Peyer's patch (tissue), 4 donors: ENCODE measurements around the gene CCDC157. TPM values are rescaled to one million over a fixed set of nuclear protein-coding genes. Genes with fewer than 3 reads are reported as not detected.

Experiments
- DNase-seq, 3 donors: peaks; one replicate each; pipeline ENCODE4 v3.0.0-alpha.2; 2017 to 2019
- H3K27ac ChIP-seq, 4 donors: fragments of 200-600 bp; sonication (generic); one replicate each; pipeline ENCODE4 v1.5.1; 2016 to 2019
- H3K27me3 ChIP-seq, 2 donors: fragments of 200-600 bp; sonication (generic); one replicate each; pipeline ENCODE4 v1.5.1; 2019
- H3K36me3 ChIP-seq, 3 donors: fragments of 200-600 bp; sonication (generic); one replicate each; pipeline ENCODE4 v1.5.1; 2016 to 2019
- H3K4me1 ChIP-seq, 4 donors: fragments of 200-600 bp; sonication (generic); one replicate each; pipeline ENCODE4 v1.5.1; 2016 to 2019
- H3K4me3 ChIP-seq, 4 donors: fragments of 200-600 bp; sonication (generic); 1 replicate in 3 of 4; 2 replicates in 1 of 4; pipeline ENCODE4 v1.5.1; 2016 to 2019; ENCODE audit warnings: mild to moderate bottlenecking in 1 of 4
- H3K9me3 ChIP-seq, 4 donors: fragments of 200-600 bp; sonication (generic); one replicate each; pipeline ENCODE4 v1.5.1; 2016 to 2019; ENCODE audit warnings: mild to moderate bottlenecking in 1 of 4
- CTCF ChIP-seq, 6 experiments: fragments of 450-650 bp in 4 of 6; fragments of 200-600 bp in 2 of 6; sonication (generic) in 1 of 6; IDR thresholded peaks; one replicate each; pipeline ENCODE4 v1.5.1; 2017 to 2019; ENCODE audit warnings: antibody characterized with exemption in 6 of 6, mild to moderate bottlenecking in 3 of 6, moderate library complexity in 1 of 6
- POLR2A ChIP-seq, 2 donors: fragments of 450-650 bp; IDR thresholded peaks; one replicate each; pipeline ENCODE4 v1.5.1; 2017; ENCODE audit warnings: antibody characterized with exemption in 2 of 2, mild to moderate bottlenecking in 2 of 2, moderate library complexity in 2 of 2
- total RNA-seq, 4 donors: library from RNA; depleted of rRNA; stranded (reverse); fragments of >200 nt; gene quantifications; one replicate each; pipeline ENCODE4 v1.1.0, GENCODE V29; 2016

The CCDC157 gene
- total RNA-seq, 4 donors from 2014 or later, result 3.5 to 8.8 (median 6.9) TPM

GRCh38 chr22:30361916-30362650, 5.3 kb downstream of the CCDC157 start:
- H3K27ac ChIP-seq, result no peak overlapping the region
- TF ChIP-seq POLR2A (IDR thresholded peaks at IDR 0.05) (no peak), CTCF (IDR thresholded peaks at IDR 0.05) (no peak)
- H3K9me3 ChIP-seq, result no peaks in the 10 kb centered on the region
- H3K4me1 ChIP-seq, result peaks cover 0 to 9% (median 0%) of the 10 kb centered on the region in 4 donors
- no peaks in the 10 kb centered on the region for H3K27me3 ChIP-seq
- DNase-seq, result no peak
- no peak overlapping the region for H3K4me3 ChIP-seq
- H3K36me3 ChIP-seq, result no peaks in the 10 kb centered on the region

DNA sequence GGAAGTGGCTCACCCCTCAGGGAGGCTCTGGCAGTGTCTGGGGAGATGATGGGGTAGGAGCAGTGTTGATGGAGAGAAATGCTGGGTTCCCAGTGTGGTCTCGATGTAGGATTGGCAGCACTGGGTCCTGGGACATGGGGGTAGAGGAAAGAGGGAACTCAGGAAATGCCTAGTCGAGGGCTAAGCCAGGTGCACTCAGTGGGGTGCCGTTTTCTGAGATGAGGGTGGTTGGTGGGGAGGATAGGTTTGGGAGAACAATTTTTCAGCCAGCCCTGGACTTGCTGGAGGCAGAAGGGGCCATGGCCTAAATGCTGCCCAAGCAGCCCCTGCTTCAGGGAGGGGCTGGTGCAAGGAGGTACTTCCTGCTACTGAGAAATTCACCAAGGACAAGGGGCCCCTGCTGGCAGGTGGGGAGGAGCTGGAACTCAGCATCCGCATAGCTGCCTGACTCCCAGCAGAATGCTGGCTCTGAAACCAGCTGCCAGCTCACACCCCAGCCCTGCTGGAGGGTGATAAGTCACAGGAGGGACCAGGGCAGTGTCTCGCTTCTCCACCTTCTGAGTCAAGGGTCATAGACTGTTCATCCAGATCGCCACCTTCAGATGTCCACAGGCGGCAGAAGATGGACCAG, 6.0 kb downstream of the CCDC157 start:
- Histone ChIP-seq H3K4me1 (peaks cover 0 to 2% (median 0%) of the 10 kb centered on the region in 4 donors), H3K9me3 (no peaks in the 10 kb centered on the region)
- no peak for DNase-seq

GRCh38 chr22:30365891-30366290, 9.1 kb downstream of the CCDC157 start:
- no peak overlapping the region for H3K4me3 ChIP-seq
- H3K36me3 ChIP-seq, result no peaks in the 10 kb centered on the region
- no peaks in the 10 kb centered on the region for H3K4me1 ChIP-seq
- no peak for DNase-seq
- TF ChIP-seq POLR2A (IDR thresholded peaks at IDR 0.05) (no peak), CTCF (IDR thresholded peaks at IDR 0.05) (no peak)
- H3K27me3 ChIP-seq, result no peaks in the 10 kb centered on the region
- no peaks in the 10 kb centered on the region for H3K9me3 ChIP-seq
- no peak overlapping the region for H3K27ac ChIP-seq

More for the DNA sequence above, 6.0 kb downstream of the CCDC157 start:
- TF ChIP-seq POLR2A (IDR thresholded peaks at IDR 0.05) (no peak), CTCF (IDR thresholded peaks at IDR 0.05) (no peak)
- no peak overlapping the region for H3K27ac ChIP-seq
- H3K36me3 ChIP-seq, result no peaks in the 10 kb centered on the region
- no peak overlapping the region for H3K4me3 ChIP-seq
- no peaks in the 10 kb centered on the region for H3K27me3 ChIP-seq

DNA sequence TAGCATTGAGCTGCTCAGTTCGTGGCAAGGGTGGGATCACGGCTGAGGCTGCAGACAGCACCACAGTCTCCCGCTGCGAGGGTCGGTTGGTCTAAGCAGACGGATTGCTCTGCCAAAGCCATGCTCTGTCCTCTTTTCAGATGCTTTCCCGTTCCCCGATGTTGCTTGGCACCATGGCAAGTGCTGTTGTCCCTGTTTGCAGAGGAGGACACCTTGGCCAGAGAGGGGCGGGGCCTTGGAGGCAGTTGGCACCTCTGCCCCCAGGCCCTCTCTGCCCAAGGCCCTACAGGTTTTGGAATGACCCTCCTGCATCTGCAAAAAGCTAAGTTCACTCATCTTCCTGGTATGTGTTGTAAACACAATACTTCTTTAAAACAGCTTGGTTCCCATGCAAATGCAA, 11.6 kb downstream of the CCDC157 start:
- no peaks in the 10 kb centered on the region for H3K9me3 ChIP-seq
- no peak for DNase-seq
- no peak overlapping the region for H3K4me3 ChIP-seq
- no peak overlapping the region for H3K27ac ChIP-seq
- no peaks in the 10 kb centered on the region for H3K27me3 ChIP-seq
- H3K4me1 ChIP-seq, result no peaks in the 10 kb centered on the region
- TF ChIP-seq POLR2A (IDR thresholded peaks at IDR 0.05), result no peak
- TF ChIP-seq CTCF (IDR thresholded peaks at IDR 0.05), result no peak
- no peaks in the 10 kb centered on the region for H3K36me3 ChIP-seq

DNA sequence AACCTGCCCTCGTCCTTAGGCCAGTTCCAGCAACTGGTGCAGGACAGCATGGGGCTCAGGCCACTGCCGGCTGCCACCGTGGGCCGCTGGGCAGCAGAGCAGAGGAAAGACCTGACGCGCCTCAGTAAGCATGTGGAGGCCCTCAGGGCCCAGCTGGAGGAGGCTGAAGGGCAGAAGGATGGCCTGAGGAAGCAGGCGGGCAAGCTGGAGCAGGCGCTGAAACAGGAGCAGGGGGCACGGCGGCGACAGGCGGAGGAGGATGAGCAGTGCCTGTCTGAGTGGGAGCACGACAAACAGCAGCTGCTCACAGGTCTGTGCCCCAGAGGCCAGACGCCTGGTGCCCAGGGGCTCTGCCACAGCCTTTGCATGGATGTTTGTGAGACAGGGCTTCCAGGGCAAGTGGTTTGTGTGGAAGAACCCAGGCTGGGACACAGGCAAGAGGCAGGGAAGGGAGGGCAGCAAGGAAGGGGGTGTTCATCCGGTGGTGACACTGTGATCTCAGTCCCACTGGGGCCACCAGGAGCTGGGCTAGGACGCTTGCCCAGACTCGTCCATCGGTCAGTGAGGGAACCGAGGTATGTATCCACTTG, 13.9 kb downstream of the CCDC157 start:
- H3K4me3 ChIP-seq, result no peak overlapping the region
- no peak for DNase-seq
- no peaks in the 10 kb centered on the region for H3K36me3 ChIP-seq
- no peaks in the 10 kb centered on the region for H3K9me3 ChIP-seq
- H3K27me3 ChIP-seq, result no peaks in the 10 kb centered on the region
- H3K4me1 ChIP-seq, result no peaks in the 10 kb centered on the region
- no peak for TF ChIP-seq CTCF (IDR thresholded peaks at IDR 0.05)
- no peak for TF ChIP-seq POLR2A (IDR thresholded peaks at IDR 0.05)
- H3K27ac ChIP-seq, result no peak overlapping the region
